ENCODE results near the gene MACF1.
"Not testable (repeated sequence)": the region's sequence is repeated elsewhere in the genome, so short reads cannot be mapped to it uniquely, and the experiment has no call there.

Gene MACF1

GRCh38 chr1:39178541-39179431 lies 25.7 kb upstream of the MACF1 start:
- DNase-seq: no peak

GRCh38 chr1:39181311-39181710 lies 23.2 kb upstream of the MACF1 start:
- no peak for DNase-seq

- no peak for DNase-seq
Observed at GRCh38 chr1:39182804-39183203, 21.7 kb upstream of the MACF1 start.

- peak; percentile 90 for DNase-seq
Observed at GRCh38 chr1:39183503-39184353, 20.8 kb upstream of the MACF1 start.

GRCh38 chr1:39184354-39184818 lies 20.1 kb upstream of the MACF1 start:
- DNase-seq: no peak

GRCh38 chr1:39187275-39188046 lies 17.0 kb upstream of the MACF1 start:
- DNase-seq: no peak

GRCh38 chr1:39189592-39190041 lies 14.9 kb upstream of the MACF1 start:
- DNase-seq: no peak

GRCh38 chr1:39190096-39190495 lies 14.4 kb upstream of the MACF1 start:
- DNase-seq: no peak

GRCh38 chr1:39194398-39195051 lies 10.0 kb upstream of the MACF1 start:
- no peak for DNase-seq

GRCh38 chr1:39195166-39196111 lies 9.1 kb upstream of the MACF1 start:
- peak; percentile 73 for DNase-seq

GRCh38 chr1:39196244-39197215 lies 8.0 kb upstream of the MACF1 start:
- peak; percentile 84 for DNase-seq

GRCh38 chr1:39199593-39199992 lies 4.9 kb upstream of the MACF1 start:
- no peak for DNase-seq

- DNase-seq: peak; percentile 90
Observed at GRCh38 chr1:39205102-39205780, 746 bp downstream of the MACF1 start.

GRCh38 chr1:39205781-39206464 lies 1.4 kb downstream of the MACF1 start:
- DNase-seq: peak; percentile 25

GRCh38 chr1:39208360-39208759 lies 3.9 kb downstream of the MACF1 start:
- DNase-seq: not testable (repeated sequence)

GRCh38 chr1:39210649-39211048 lies 6.2 kb downstream of the MACF1 start:
- DNase-seq: no peak

GRCh38 chr1:39212499-39212898 lies 8.0 kb downstream of the MACF1 start:
- DNase-seq: no peak

- no peak for DNase-seq
Observed at GRCh38 chr1:39213511-39214002, 9.1 kb downstream of the MACF1 start.
